GM12878 (cell line): ENCODE measurements around the gene FBXL3. TPM values are rescaled to one million over a fixed set of nuclear protein-coding genes. Genes with fewer than 3 reads are reported as not detected.

ENCODE experiments used
- ATAC-seq: fragments of 200-7000 bp; cut with Tn5 transposase; 3 replicates; pipeline ENCODE4 v1.9.1; 2020; ENCODE audit warnings: mild to moderate bottlenecking, moderate library complexity
- BruUV-seq: library from RNA; stranded (reverse); fragments of 400-500 nt; replicated peaks from 2 replicates; lab custom pipeline; 2021; lab: Mats Ljungman, UMichigan
- CTCF ChIA-PET: fragments of 300-600 bp; sonication (Branson Sonifier 250); formaldehyde crosslinking; extraction: SDS; loops from one replicate; lab custom pipeline; 2021; ENCODE audit warnings: inconsistent platforms; lab: Yijun Ruan, JAX
- POLR2A ChIA-PET: fragments of 350-600 bp; formaldehyde crosslinking; extraction: SDS; loops from one replicate; lab custom pipeline; 2021; ENCODE audit warnings: inconsistent platforms; lab: Charles Lee
- RAD21 ChIA-PET: fragments of 300-600 bp; sonication (Branson Sonifier 250); formaldehyde crosslinking; loops from one replicate; lab custom pipeline; 2023; ENCODE audit warnings: antibody characterized with exemption; ENCODE audit not compliant: unreplicated experiment; lab: Charles Lee
- SMC1A ChIA-PET: fragments of 300-600 bp; sonication (Branson Sonifier 250); formaldehyde crosslinking; loops from one replicate; lab custom pipeline; 2023; ENCODE audit not compliant: unreplicated experiment, uncharacterized antibody; lab: Charles Lee
- DNase-seq: peaks from one replicate; pipeline ENCODE4 v3.0.0-alpha.2; 2011; ENCODE audit warnings: low read depth, low spot score
- FAIRE-seq: peaks from 3 replicates; lab custom pipeline; 2011; peaks lifted over from hg19 to GRCh38; lab: Jason Lieb, UNC
- H2AFZ ChIP-seq: 2 replicates; pipeline ENCODE4 v1.6.0; 2011; ENCODE audit warnings: low read depth, low read length, control low read depth; ENCODE audit not compliant: control insufficient read depth
- H3K27ac ChIP-seq: 2 replicates; pipeline ENCODE4 v1.5.1; 2011; ENCODE audit warnings: control low read depth; ENCODE audit not compliant: control insufficient read depth, insufficient read depth
- H3K27me3 ChIP-seq, 2 experiments: replicated peaks in 1 of 2; 2 replicates each; pipeline versions ENCODE4 v1.6.0 to v1.6.1; 2011; ENCODE audit warnings: low read length in 1 of 2; ENCODE audit not compliant: control insufficient read depth in 2 of 2, insufficient read depth in 2 of 2
- H3K36me3 ChIP-seq, 2 experiments: 2 replicates each; pipeline ENCODE4 v1.5.1; 2011; ENCODE audit warnings: low read length in 1 of 2; ENCODE audit not compliant: control insufficient read depth in 2 of 2, insufficient read depth in 2 of 2
- H3K4me1 ChIP-seq: 2 replicates; pipeline ENCODE4 v1.6.1; 2011; ENCODE audit warnings: mild to moderate bottlenecking, low read length, moderate library complexity, mixed read lengths; ENCODE audit not compliant: control insufficient read depth, insufficient read depth
- H3K4me2 ChIP-seq: 2 replicates; pipeline ENCODE4 v1.6.0; 2011; ENCODE audit warnings: control low read depth; ENCODE audit not compliant: control insufficient read depth, insufficient read depth
- H3K4me3 ChIP-seq: fragments of 200-600 bp; sonication (generic); 2 replicates; pipeline ENCODE4 v1.5.1; 2016
- H3K79me2 ChIP-seq: 2 replicates; pipeline ENCODE4 v1.6.0; 2011; ENCODE audit warnings: low read length; ENCODE audit not compliant: control insufficient read depth, insufficient read depth
- H3K9ac ChIP-seq: 2 replicates; pipeline ENCODE4 v1.8.0; 2011; ENCODE audit warnings: low read length, control low read depth, mixed read lengths; ENCODE audit not compliant: control insufficient read depth, insufficient read depth
- H3K9me3 ChIP-seq: replicated peaks from 3 replicates; pipeline ENCODE4 v1.5.1; 2011; ENCODE audit warnings: mild to moderate bottlenecking, low read length; ENCODE audit not compliant: control insufficient read depth, insufficient read depth
- H4K20me1 ChIP-seq: 2 replicates; pipeline ENCODE4 v1.6.0; 2011; ENCODE audit not compliant: control insufficient read depth, insufficient read depth
- CTCF ChIP-seq, 3 experiments: IDR thresholded peaks in 2 of 3; conservative IDR thresholded peaks in 1 of 3; 2 replicates each; pipeline ENCODE4 v1.5.1; 2011; ENCODE audit warnings: low read depth in 3 of 3, low read length in 3 of 3, mild to moderate bottlenecking in 3 of 3, control low read depth in 2 of 3, moderate library complexity in 2 of 3, inconsistent platforms in 1 of 3, mixed read lengths in 1 of 3; ENCODE audit not compliant: control insufficient read depth in 2 of 3, insufficient read depth in 1 of 3; ENCODE audit errors: extremely low read depth in 1 of 3
- EZH2 ChIP-seq: IDR thresholded peaks from 2 replicates; pipeline ENCODE4 v1.6.1; 2012; ENCODE audit warnings: low read depth, mild to moderate bottlenecking, control low read depth, inconsistent platforms, low read length, borderline replicate concordance; ENCODE audit not compliant: control insufficient read depth
- KDM1A ChIP-seq: fragments of 200-600 bp; sonication (generic); IDR thresholded peaks from 2 replicates; pipeline ENCODE4 v1.6.1; 2016; ENCODE audit warnings: borderline replicate concordance
- POLR2AphosphoS5 ChIP-seq: IDR thresholded peaks from 2 replicates; pipeline ENCODE4 v1.6.1; 2011; ENCODE audit warnings: mild to moderate bottlenecking, low read length, inconsistent platforms
- ZBTB4 ChIP-seq: fragments of 450-650 bp; formaldehyde crosslinking; IDR thresholded peaks from 2 replicates; pipeline ENCODE4 v1.4.0; 2022; ENCODE audit warnings: mild to moderate bottlenecking, moderate library complexity
- WGBS: methylation state at CpG from one replicate; pipeline ENCODE4 v1.1.6; 2016; ENCODE audit warnings: low lambda C conversion rate; ENCODE audit not compliant: insufficient replicate concordance, insufficient coverage; ENCODE audit errors: missing lambda C conversion rate; 5-methylcytosine and 5-hydroxymethylcytosine counted together
- in situ Hi-C: fragments of 300-500 bp; cut with MboI; formaldehyde crosslinking; loops from 9 replicates; pipeline ENCODE4 v1.14.3; 2018; ENCODE audit warnings: mixed read lengths
- intact Hi-C: fragments of 100-400 bp; cut with micrococcal nuclease; formaldehyde crosslinking; loops from one replicate; pipeline ENCODE4 v1.14.2; 2022; ENCODE audit not compliant: unreplicated experiment
- polyA plus RNA-seq, 11 experiments: library from polyadenylated mRNA; depleted of rRNA in 4 of 11; unstranded in 6 of 11; stranded (reverse) in 5 of 11; fragments of >200 nt; fragmentation: Nextera tagmentation in 4 of 11; fragmentation: Illumina TruSeq in 1 of 11; extraction: Ambion mirVana in 4 of 11; extraction: Trizol in 1 of 11; gene quantifications; 1 replicate in 1 of 11; 2 replicates in 10 of 11; pipeline versions ENCODE4 v1.2.1 to v1.2.3, GENCODE V29; 2011 to 2016; ENCODE audit warnings: inconsistent platforms in 2 of 11, missing spikeins in 2 of 11, low read depth in 1 of 11
- total RNA-seq, 4 experiments: library from RNA; depleted of rRNA in 3 of 4; stranded (reverse); fragments of >200 nt in 3 of 4; fragmentation: Illumina TruSeq in 1 of 4; extraction: Trizol in 1 of 4; gene quantifications; 2 replicates each; pipeline versions ENCODE4 v1.2.1 to v1.2.3, GENCODE V29; 2013 to 2021

FBXL3 gene
- total and polyA plus RNA-seq, 10 of the 15 experiments (the other 5 are each of a cell fraction or from before 2014, with no cell fraction given), result 9.0 to 26.4 (median 19.7) TPM

DNA sequence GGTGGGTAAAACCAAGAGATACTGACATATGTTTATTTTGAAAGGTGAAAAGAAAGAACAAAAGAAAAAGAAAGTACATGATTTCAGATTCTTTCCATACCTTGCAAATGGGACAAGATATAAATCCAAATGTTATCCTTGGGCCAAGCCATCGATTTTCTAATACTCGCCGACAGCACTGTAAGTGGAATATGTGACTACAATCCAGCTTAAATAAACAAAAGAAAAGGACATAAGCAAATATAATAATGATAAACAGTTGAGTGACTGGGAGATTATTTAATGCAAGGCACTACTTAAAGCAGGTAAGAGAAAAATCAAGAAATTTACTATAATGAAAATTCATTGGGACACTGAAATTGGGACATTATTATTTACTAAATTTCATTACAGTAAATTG lies 29.9 kb upstream of the FBXL3 start (continued):
- TF ChIP-seq ZBTB4 (CRISPR knock-in tag) (no peak), KDM1A (no peak), POLR2AphosphoS5 (no peak)

- ChIA-PET RAD21 (no interaction called here), CTCF (interaction anchor here (1.4 kb wide), 1 partner anchor 14 kb away, joined by 4 read pairs; no protein-coding TSS in a partner anchor), SMC1A (interaction anchor here (1.0 to 1.5 kb wide), 4 partner anchors 14 to 130 kb away, joined by 3 to 4 read pairs (median 3); no protein-coding TSS in a partner anchor), POLR2A (no interaction called here)
- ATAC-seq, result no peak
- FAIRE-seq, result no peak
- no peaks in the 10 kb centered on the region for H3K9me3 ChIP-seq
- H3K79me2 ChIP-seq, result no peaks in the 10 kb centered on the region
- TF ChIP-seq CTCF (IDR thresholded peaks at IDR 0.05 in 2 of 3, conservative IDR thresholded peaks at IDR 0.05 in 1 of 3; ENCODE audit: control insufficient read depth in 2 of 3, extremely low read depth in 1 of 3, insufficient read depth in 1 of 3, low read depth in 3 of 3, low read length in 3 of 3) (0 out of 6 replicates have a peak, but pooled peaks of 1 of the 3 experiments have one; percentile 6), EZH2 (no peak)
- H3K4me1 ChIP-seq, result no peaks in the 10 kb centered on the region
- BruUV-seq, result no TSS peak
- H3K27ac ChIP-seq, result no peak overlapping the region
- H3K9ac ChIP-seq, result no peak overlapping the region
- 100% methylated on average over 3 of the region's 3 CpGs for WGBS
- DNase-seq, result no peak
- in situ Hi-C loops (no loop called here), intact Hi-C loops (no loop called here)
- no peak overlapping the region for H3K4me3 ChIP-seq
- peaks cover 7 to 47% of the 10 kb centered on the region in 2 experiments for H3K36me3 ChIP-seq
- no peak overlapping the region for H3K4me2 ChIP-seq
- H2AFZ ChIP-seq, result no peak overlapping the region
- H3K27me3 ChIP-seq, result no peaks in the 10 kb centered on the region
- no peaks in the 10 kb centered on the region for H4K20me1 ChIP-seq
These were observed 29.4 kb upstream of the FBXL3 start for GRCh38 chr13:77056382-77056781.
